K562 (cell line): Measurements from ENCODE around the gene TMEM184B. TPM values are rescaled to one million over a fixed set of nuclear protein-coding genes. Genes with fewer than 3 reads are reported as not detected.
A peak's percentile ranks its signal among the peaks of the same experiment; 100 is the strongest.

Experiments
- BHLHE40 ChIP-seq: IDR thresholded peaks from 2 replicates; pipeline ENCODE4 v1.6.1; 2011; ENCODE audit warnings: low read length, improper control_type of control experiment
- BRD4 ChIP-seq: fragments of 200-600 bp; sonication (generic); IDR thresholded peaks from 2 replicates; pipeline ENCODE4 v1.6.1; 2017; ENCODE audit warnings: inconsistent platforms
- FOXK2 ChIP-seq, 2 experiments: fragments of 450-650 bp; IDR thresholded peaks in 1 of 2; conservative IDR thresholded peaks in 1 of 2; 2 replicates each; pipeline ENCODE4 v1.6.1; 2016; ENCODE audit warnings: low read depth in 2 of 2, mild to moderate bottlenecking in 1 of 2
- FOXO4 ChIP-seq: fragments of 450-650 bp; formaldehyde crosslinking; IDR thresholded peaks from 2 replicates; pipeline ENCODE4 v1.4.0; 2020; ENCODE audit warnings: mild to moderate bottlenecking, moderate library complexity
- HMBOX1 ChIP-seq: sonication (generic); IDR thresholded peaks from 2 replicates; pipeline ENCODE4 v1.6.1; 2016
- MAFK ChIP-seq: IDR thresholded peaks from 2 replicates; pipeline ENCODE4 v1.6.1; 2011; ENCODE audit warnings: low read length, improper control_type of control experiment
- MTA1 ChIP-seq: fragments of 450-650 bp; IDR thresholded peaks from 2 replicates; pipeline ENCODE4 v1.6.1; 2017; ENCODE audit warnings: borderline replicate concordance
- PRPF4 ChIP-seq: fragments of 200-400 bp; formaldehyde crosslinking; IDR thresholded peaks from one replicate; pipeline ENCODE4 v1.6.1; 2017; ENCODE audit warnings: low read length, low read depth, mild to moderate bottlenecking; ENCODE audit not compliant: insufficient read depth, poor library complexity, severe bottlenecking
- SMAD4 ChIP-seq: fragments of 250-450 bp; sonication (Bioruptor Pico); conservative IDR thresholded peaks from 2 replicates; pipeline ENCODE4 v1.8.0; 2021; ENCODE audit warnings: inconsistent platforms, mild to moderate bottlenecking, moderate library complexity
- SMC3 ChIP-seq: conservative IDR thresholded peaks from 2 replicates; pipeline ENCODE4 v1.6.1; 2011; ENCODE audit warnings: low read depth, low read length, improper control_type of control experiment; ENCODE audit not compliant: insufficient read depth
- STAT6 ChIP-seq: sonication (generic); formaldehyde crosslinking; IDR thresholded peaks from 2 replicates; pipeline ENCODE4 v1.8.1; 2023; ENCODE audit warnings: mild to moderate bottlenecking, missing genetic modification reagents
- ZBTB11 ChIP-seq, 3 experiments: fragments of 200-800 bp in 1 of 3; fragments of 250-450 bp in 1 of 3; fragments of 450-650 bp in 1 of 3; sonication (Bioruptor Pico) in 1 of 3; sonication (Bioruptor generic) in 1 of 3; formaldehyde crosslinking in 1 of 3; IDR thresholded peaks; 2 replicates each; pipeline versions ENCODE4 v1.6.1 to v1.8.0; 2016 to 2022; ENCODE audit warnings: mild to moderate bottlenecking in 2 of 3, missing genetic modification characterization in 2 of 3, missing compliant biosample characterization in 1 of 3, moderate library complexity in 1 of 3
- ZHX1 ChIP-seq: fragments of 150-350 bp; conservative IDR thresholded peaks from 2 replicates; pipeline ENCODE4 v1.6.1; 2014; ENCODE audit warnings: low read length
- ZNF239 ChIP-seq: fragments of 250-450 bp; sonication (Bioruptor Pico); IDR thresholded peaks from 2 replicates; pipeline ENCODE4 v1.4.0; 2020; ENCODE audit warnings: mild to moderate bottlenecking
- ZNF764 ChIP-seq: fragments of 250-450 bp; sonication (Bioruptor Pico); IDR thresholded peaks from 2 replicates; pipeline ENCODE4 v1.4.0; 2020; ENCODE audit warnings: low read depth, mild to moderate bottlenecking, moderate library complexity
- polyA plus RNA-seq, 8 experiments: library from polyadenylated mRNA; depleted of rRNA in 4 of 8; stranded (reverse) in 5 of 8; unstranded in 3 of 8; fragments of >200 nt; fragmentation: Nextera tagmentation in 2 of 8; fragmentation: Illumina TruSeq in 1 of 8; extraction: Ambion mirVana in 2 of 8; extraction: Trizol in 1 of 8; gene quantifications; 2 replicates each; pipeline versions ENCODE4 v1.2.1 to v1.2.3, GENCODE V29; 2011 to 2014; ENCODE audit warnings: inconsistent platforms in 1 of 8, missing spikeins in 1 of 8
- total RNA-seq, 7 experiments: library from RNA; depleted of rRNA in 6 of 7; stranded (reverse); fragments of >200 nt in 6 of 7; fragmentation: Illumina TruSeq in 2 of 7; extraction: Trizol in 2 of 7; gene quantifications; 2 replicates each; pipeline versions ENCODE4 v1.2.1 to v1.2.3, GENCODE V29; 2011 to 2021; ENCODE audit warnings: low replicate concordance in 1 of 7

The TMEM184B gene
- total and polyA plus RNA-seq, 9 of the 15 experiments (the other 6 are each of a cell fraction or from before 2014, with no cell fraction given): 0.31 to 25.1 (median 6.2) TPM

DNA sequence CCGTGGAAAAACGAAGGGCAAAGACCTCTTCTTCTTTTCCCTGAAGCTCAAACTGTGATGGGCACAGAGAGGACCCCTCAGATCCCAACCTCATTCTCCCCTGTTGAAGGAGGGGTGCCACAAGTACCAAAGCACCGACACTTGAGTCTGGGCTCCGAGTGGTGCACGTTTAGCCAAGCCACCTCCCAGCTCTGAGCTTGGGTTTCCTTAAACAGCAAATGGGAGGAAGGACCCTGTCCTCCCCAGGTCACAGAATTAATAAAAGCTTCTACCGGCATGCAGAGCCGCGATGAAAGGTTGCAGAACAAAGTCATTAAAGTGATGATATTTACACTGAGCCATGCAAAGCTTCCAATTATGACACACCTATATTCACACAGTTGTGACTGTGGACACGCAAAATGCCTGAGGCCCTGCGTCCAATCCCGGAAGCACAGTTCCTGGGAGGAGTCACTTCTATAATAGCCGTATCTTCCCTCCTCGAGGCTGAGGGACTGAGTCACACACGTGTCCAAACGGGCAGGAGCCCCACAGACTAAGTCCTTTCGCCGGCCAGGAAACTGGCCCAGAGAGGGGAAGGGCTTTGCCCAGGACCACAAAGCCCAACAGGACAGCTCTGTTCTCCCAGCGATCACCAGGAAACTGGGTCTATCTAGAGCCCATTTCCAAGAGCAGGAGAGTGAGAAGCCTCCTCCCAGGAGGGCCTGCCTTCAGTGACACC is 45.3 kb upstream of the TMEM184B start (continued):
- TF ChIP-seq HMBOX1 (no peak), FOXO4 (CRISPR knock-in tag) (no peak), SMC3 (no peak), STAT6 (no peak), BRD4 (no peak), MAFK (no peak), SMAD4 (peak; percentile 58; the same call in 1 of the 2 replicates), MTA1 (peak; percentile 40; the same call in 1 of the 2 replicates), ZHX1 (no peak), ZNF764 (CRISPR knock-in tag) (no peak), ZNF239 (0 out of 2 replicates have a peak, but pooled peaks have one; percentile 13), FOXK2 (conservative IDR thresholded peaks at IDR 0.05 in 1 of 2, IDR thresholded peaks at IDR 0.05 in 1 of 2; ENCODE audit: low read depth in 2 of 2) (peak; percentile 30 to 34; a peak in 2 of 4 replicates), ZBTB11 (CRISPR knock-in tag; IDR thresholded peaks at IDR 0.05) (peak in 1 of 3 experiments; percentile 80; a peak in 2 of 6 replicates), BHLHE40 (peak; percentile 80), PRPF4 (no peak)
